K562 (cell line): Measurements from ENCODE around the gene OSGIN1.

Source experiments
- FOXP1 ChIP-seq: sonication (generic); formaldehyde crosslinking; IDR thresholded peaks from 2 replicates; pipeline ENCODE4 v1.8.0; 2022; ENCODE audit warnings: mild to moderate bottlenecking, missing genetic modification reagents
- ILK ChIP-seq: fragments of 450-650 bp; IDR thresholded peaks from 2 replicates; pipeline ENCODE4 v1.6.1; 2016; ENCODE audit warnings: missing genetic modification characterization, low read depth, mild to moderate bottlenecking, missing compliant biosample characterization, moderate library complexity, borderline replicate concordance
- RREB1 ChIP-seq: fragments of 250-450 bp; sonication (Bioruptor Pico); IDR thresholded peaks from 2 replicates; pipeline ENCODE4 v1.4.0; 2020
- SMARCE1 ChIP-seq: fragments of 450-650 bp; IDR thresholded peaks from 2 replicates; pipeline ENCODE4 v1.7.1; 2016; ENCODE audit warnings: mild to moderate bottlenecking
- ZBTB11 ChIP-seq, 3 experiments: fragments of 200-800 bp in 1 of 3; fragments of 250-450 bp in 1 of 3; fragments of 450-650 bp in 1 of 3; sonication (Bioruptor Pico) in 1 of 3; sonication (Bioruptor generic) in 1 of 3; formaldehyde crosslinking in 1 of 3; IDR thresholded peaks; 2 replicates each; pipeline versions ENCODE4 v1.6.1 to v1.8.0; 2016 to 2022; ENCODE audit warnings: mild to moderate bottlenecking in 2 of 3, missing genetic modification characterization in 2 of 3, missing compliant biosample characterization in 1 of 3, moderate library complexity in 1 of 3
- TF ChIP-seq, protein P1 (sequence below), 3 experiments: IDR thresholded peaks in 2 of 3; conservative IDR thresholded peaks in 1 of 3; 2 replicates each; pipeline ENCODE4 v1.5.1; 2011 to 2012; ENCODE audit warnings: low read length in 3 of 3, mild to moderate bottlenecking in 3 of 3, control low read depth in 2 of 3, improper control_type of control experiment in 1 of 3, inconsistent platforms in 1 of 3, low read depth in 1 of 3, mixed read lengths in 1 of 3, moderate library complexity in 1 of 3; ENCODE audit not compliant: insufficient read depth in 2 of 3

GRCh38 chr16:83930730-83931500 lies 22.1 kb upstream of the OSGIN1 start:
- TF ChIP-seq SMARCE1 = no peak
- TF ChIP-seq FOXP1 (CRISPR knock-in tag) = 0 out of 2 replicates have a peak, but pooled peaks have one; percentile 32
- TF ChIP-seq ILK (tag) = no peak
- TF ChIP-seq RREB1 (CRISPR knock-in tag) = no peak
- TF ChIP-seq, protein P1, sequence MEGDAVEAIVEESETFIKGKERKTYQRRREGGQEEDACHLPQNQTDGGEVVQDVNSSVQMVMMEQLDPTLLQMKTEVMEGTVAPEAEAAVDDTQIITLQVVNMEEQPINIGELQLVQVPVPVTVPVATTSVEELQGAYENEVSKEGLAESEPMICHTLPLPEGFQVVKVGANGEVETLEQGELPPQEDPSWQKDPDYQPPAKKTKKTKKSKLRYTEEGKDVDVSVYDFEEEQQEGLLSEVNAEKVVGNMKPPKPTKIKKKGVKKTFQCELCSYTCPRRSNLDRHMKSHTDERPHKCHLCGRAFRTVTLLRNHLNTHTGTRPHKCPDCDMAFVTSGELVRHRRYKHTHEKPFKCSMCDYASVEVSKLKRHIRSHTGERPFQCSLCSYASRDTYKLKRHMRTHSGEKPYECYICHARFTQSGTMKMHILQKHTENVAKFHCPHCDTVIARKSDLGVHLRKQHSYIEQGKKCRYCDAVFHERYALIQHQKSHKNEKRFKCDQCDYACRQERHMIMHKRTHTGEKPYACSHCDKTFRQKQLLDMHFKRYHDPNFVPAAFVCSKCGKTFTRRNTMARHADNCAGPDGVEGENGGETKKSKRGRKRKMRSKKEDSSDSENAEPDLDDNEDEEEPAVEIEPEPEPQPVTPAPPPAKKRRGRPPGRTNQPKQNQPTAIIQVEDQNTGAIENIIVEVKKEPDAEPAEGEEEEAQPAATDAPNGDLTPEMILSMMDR (IDR thresholded peaks at IDR 0.05 in 2 of 3, conservative IDR thresholded peaks at IDR 0.05 in 1 of 3; ENCODE audit: insufficient read depth in 2 of 3, low read depth in 1 of 3, low read length in 3 of 3) = no peak
- TF ChIP-seq ZBTB11 (CRISPR knock-in tag; IDR thresholded peaks at IDR 0.05) = no peak
